ENCODE data around the gene CSNK1D. TPM values are rescaled to one million over a fixed set of nuclear protein-coding genes. Genes with fewer than 3 reads are reported as not detected.

Gene CSNK1D
- polyA plus RNA-seq, 1 donor from 2014 or later: 29.9 TPM

DNA sequence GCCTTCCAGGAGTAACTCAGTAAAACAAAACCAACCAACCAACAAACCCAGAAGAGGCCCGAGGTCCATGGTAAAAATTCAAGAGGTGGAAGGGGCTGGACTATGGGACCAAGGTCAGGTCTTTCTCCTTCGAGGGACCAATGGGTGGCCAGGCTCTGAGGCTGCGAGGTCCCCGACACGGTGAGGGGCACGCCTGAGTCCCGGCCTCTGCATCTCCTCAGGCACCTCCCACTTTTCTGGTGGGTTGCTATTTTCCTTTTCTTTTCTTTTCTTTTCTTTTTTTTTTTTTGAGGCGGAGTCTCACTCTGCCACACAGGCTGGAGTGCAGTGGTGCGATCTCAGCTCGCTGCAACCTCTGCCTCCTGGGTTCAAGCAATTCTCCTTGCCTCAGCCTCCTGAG is 26.0 kb upstream of the CSNK1D start (continued):
- TF ChIP-seq EZH2 (IDR thresholded peaks at IDR 0.05; ENCODE audit: borderline replicate concordance, insufficient read depth, low read length, poor library complexity, severe bottlenecking): no peak

GRCh38 chr17:82298538-82299421 is 25.3 kb upstream of the CSNK1D start:
- no peak overlapping the region for H2AFZ ChIP-seq (ENCODE audit: low read depth, low read length)
- no peak overlapping the region for H3K4me2 ChIP-seq (ENCODE audit: low read length)
- no peaks in the 10 kb centered on the region for H4K20me1 ChIP-seq (ENCODE audit: insufficient read depth)
- no peaks in the 10 kb centered on the region for H3K27me3 ChIP-seq (ENCODE audit: insufficient read depth, low read depth, low read length)
- no peak overlapping the region for H3K9ac ChIP-seq (ENCODE audit: low read length)
- H3K9me3 ChIP-seq (ENCODE audit: low read length): no peaks in the 10 kb centered on the region
- no peak overlapping the region for H3K4me3 ChIP-seq (ENCODE audit: low read length)
- no peak for TF ChIP-seq TAF1 (IDR thresholded peaks at IDR 0.05; ENCODE audit: low read depth)
- TF ChIP-seq MXI1 (conservative IDR thresholded peaks at IDR 0.05; ENCODE audit: poor library complexity, severe bottlenecking): no peak
- no peak for TF ChIP-seq POLR2AphosphoS5 (IDR thresholded peaks at IDR 0.05)
- no peak for TF ChIP-seq SMC3 (conservative IDR thresholded peaks at IDR 0.05; ENCODE audit: poor library complexity)
- no peak for TF ChIP-seq EP300 (conservative IDR thresholded peaks at IDR 0.05; ENCODE audit: poor library complexity, severe bottlenecking)
- TF ChIP-seq, protein P1, sequence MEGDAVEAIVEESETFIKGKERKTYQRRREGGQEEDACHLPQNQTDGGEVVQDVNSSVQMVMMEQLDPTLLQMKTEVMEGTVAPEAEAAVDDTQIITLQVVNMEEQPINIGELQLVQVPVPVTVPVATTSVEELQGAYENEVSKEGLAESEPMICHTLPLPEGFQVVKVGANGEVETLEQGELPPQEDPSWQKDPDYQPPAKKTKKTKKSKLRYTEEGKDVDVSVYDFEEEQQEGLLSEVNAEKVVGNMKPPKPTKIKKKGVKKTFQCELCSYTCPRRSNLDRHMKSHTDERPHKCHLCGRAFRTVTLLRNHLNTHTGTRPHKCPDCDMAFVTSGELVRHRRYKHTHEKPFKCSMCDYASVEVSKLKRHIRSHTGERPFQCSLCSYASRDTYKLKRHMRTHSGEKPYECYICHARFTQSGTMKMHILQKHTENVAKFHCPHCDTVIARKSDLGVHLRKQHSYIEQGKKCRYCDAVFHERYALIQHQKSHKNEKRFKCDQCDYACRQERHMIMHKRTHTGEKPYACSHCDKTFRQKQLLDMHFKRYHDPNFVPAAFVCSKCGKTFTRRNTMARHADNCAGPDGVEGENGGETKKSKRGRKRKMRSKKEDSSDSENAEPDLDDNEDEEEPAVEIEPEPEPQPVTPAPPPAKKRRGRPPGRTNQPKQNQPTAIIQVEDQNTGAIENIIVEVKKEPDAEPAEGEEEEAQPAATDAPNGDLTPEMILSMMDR (IDR thresholded peaks at IDR 0.05; ENCODE audit: poor library complexity, severe bottlenecking): no peak
- no peak for TF ChIP-seq REST (IDR thresholded peaks at IDR 0.05; ENCODE audit: borderline replicate concordance)
- TF ChIP-seq RAD21 (conservative IDR thresholded peaks at IDR 0.05): no peak
- no peak for TF ChIP-seq EZH2 (IDR thresholded peaks at IDR 0.05; ENCODE audit: borderline replicate concordance, insufficient read depth, low read length, poor library complexity, severe bottlenecking)
- no peaks in the 10 kb centered on the region for H3F3A ChIP-seq (ENCODE audit: insufficient read depth, low read length, poor library complexity, severe bottlenecking)
- H3K36me3 ChIP-seq (ENCODE audit: insufficient read depth, low read length): no peaks in the 10 kb centered on the region
- no peaks in the 10 kb centered on the region for H3K9me2 ChIP-seq (ENCODE audit: insufficient read depth, low read length)
- no peaks in the 10 kb centered on the region for H3K79me2 ChIP-seq (replicated peaks; ENCODE audit: insufficient read depth, low read length)
- no peak overlapping the region for H3K27ac ChIP-seq (ENCODE audit: low read length)

All from neural cell (in vitro differentiated cells).